Pulmonary artery endothelial cell (primary cell): ENCODE results near the gene SLC25A15. TPM values are rescaled to one million over a fixed set of nuclear protein-coding genes. Genes with fewer than 3 reads are reported as not detected.

Experiments used
- DNase-seq: peaks from one replicate; pipeline ENCODE4 v3.0.0-alpha.2; 2011; ENCODE audit warnings: low read depth, low spot score
- total RNA-seq: library from RNA; depleted of rRNA; stranded (reverse); fragments of >200 nt; gene quantifications from 2 replicates; pipeline ENCODE4 v1.2.3, GENCODE V29; 2014

The SLC25A15 gene
- 28.8 and 31.9 TPM in 2 replicates for total RNA-seq

GRCh38 chr13:40789275-40790153, at the start of gene SLC25A15:
Gene SLC25A15 (plus strand): TSS chr13:40789611. CDS start chr13:40793227, 3,616 bp downstream.
- DNase-seq = peak; percentile 60

- DNase-seq = no peak
Measured at GRCh38 chr13:40749327-40749726, 40.1 kb upstream of the SLC25A15 start.

GRCh38 chr13:40755082-40755700, 34.2 kb upstream of the SLC25A15 start:
- no peak for DNase-seq

DNA sequence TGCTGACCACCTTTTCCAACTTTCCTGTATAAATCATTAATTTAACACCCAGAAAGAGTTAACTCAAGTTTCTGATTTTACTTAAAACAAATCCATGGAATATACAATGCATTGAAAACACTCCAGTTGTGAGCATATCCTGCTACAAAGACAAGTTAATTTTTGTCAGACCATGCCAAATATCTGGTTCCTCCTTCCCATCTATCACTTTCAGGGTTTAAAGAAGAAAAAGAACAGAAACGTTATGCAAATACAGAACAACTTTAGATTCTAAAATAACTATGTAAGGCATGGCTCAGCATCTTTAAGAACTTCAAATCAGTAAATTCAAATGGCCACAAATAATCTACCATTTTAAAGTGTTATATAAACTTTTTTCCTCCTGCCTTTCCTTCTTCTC, 33.4 kb upstream of the SLC25A15 start:
- DNase-seq = no peak

GRCh38 chr13:40758811-40759210, 30.6 kb upstream of the SLC25A15 start:
- DNase-seq = no peak

DNA sequence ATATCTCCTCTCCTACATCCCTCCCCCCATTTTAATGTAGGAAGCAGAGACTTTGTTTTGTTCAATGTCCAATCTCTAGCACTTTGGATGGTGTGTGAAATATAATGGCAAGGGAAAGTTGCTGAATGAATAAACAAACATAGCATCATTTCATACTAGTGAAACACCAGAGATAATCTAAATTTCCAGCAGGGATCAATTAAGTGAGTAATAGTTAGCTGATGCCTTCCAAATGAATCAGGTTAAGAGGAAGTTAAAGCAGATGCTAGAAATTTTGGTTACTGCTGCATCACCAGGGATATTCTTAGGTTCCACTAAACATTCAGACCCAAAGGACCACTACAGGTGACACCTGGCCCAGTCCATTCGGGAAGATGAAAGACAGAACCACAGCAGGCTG, 26.6 kb upstream of the SLC25A15 start:
- no peak for DNase-seq

- DNase-seq = no peak
Measured at GRCh38 chr13:40764587-40765403, 24.6 kb upstream of the SLC25A15 start.

GRCh38 chr13:40765602-40766001, 23.8 kb upstream of the SLC25A15 start:
- DNase-seq = no peak

GRCh38 chr13:40769970-40770369, 19.4 kb upstream of the SLC25A15 start:
- DNase-seq = no peak

- DNase-seq = no peak
Measured at GRCh38 chr13:40770609-40770933, 18.8 kb upstream of the SLC25A15 start.

GRCh38 chr13:40770934-40771618, 18.3 kb upstream of the SLC25A15 start, which contains the start of gene MRPS31:
Gene MRPS31 (minus strand): TSS chr13:40771190. CDS start chr13:40771136, 54 bp downstream.
- peak; percentile 85 for DNase-seq

DNA sequence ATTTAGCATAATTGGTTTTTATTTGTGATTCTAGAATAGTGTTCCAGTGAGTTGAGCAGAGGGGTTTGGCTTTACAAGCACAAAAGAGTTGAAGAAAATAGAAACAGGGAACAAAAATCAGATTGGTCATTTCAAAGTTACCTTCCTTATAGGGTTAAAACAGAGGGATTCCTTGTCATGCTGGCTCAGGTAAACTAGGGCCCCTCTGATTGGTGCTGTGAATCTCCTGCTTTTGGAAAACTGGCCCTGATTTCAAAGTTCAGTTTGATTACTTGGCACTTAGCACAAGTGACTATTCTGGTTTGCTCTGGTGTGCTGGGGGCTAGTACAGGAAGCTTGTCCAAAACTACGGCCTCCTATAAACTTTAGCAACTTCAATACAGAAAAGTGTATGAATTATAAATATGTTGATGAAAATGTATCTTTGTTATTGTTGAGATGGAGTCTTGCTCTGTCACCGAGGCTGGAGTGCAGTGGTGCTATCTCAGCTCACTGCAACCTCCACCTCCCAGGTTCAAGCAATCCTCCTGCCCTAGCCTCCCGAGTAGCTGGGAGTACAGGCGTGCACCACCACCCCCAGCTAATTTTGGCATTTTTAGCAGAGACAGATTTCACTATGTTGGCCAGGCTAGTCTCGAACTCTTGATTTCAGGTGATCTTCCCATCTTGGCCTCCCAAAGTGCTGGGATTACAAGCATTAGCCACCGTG, 16.5 kb upstream of the SLC25A15 start:
- DNase-seq = no peak

GRCh38 chr13:40774672-40775071, 14.7 kb upstream of the SLC25A15 start:
- no peak for DNase-seq

DNA sequence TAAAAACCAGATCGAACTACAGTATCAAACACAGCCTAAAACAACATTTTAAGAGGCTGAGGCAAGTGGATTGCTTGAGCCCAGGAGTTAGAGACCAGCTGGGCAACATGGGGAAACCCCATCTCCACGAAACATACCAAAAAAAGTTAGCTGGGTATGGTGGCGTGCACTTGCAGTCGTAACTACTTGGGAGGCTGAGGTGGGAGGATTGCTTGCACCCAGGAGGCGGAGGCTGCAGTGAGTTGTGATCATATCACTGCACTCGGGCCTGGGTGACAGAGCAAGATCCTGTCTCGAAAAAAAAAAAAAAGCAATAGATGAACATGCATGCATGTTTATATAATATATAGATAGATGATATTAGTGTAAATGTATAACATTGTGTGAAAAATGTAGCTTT, 13.2 kb upstream of the SLC25A15 start:
- DNase-seq = no peak

GRCh38 chr13:40776681-40777165, 12.7 kb upstream of the SLC25A15 start:
- no peak for DNase-seq

- no peak for DNase-seq
Measured at GRCh38 chr13:40777166-40777808, 12.1 kb upstream of the SLC25A15 start.

- DNase-seq = no peak
Measured at GRCh38 chr13:40777809-40778175, 11.6 kb upstream of the SLC25A15 start.

DNA sequence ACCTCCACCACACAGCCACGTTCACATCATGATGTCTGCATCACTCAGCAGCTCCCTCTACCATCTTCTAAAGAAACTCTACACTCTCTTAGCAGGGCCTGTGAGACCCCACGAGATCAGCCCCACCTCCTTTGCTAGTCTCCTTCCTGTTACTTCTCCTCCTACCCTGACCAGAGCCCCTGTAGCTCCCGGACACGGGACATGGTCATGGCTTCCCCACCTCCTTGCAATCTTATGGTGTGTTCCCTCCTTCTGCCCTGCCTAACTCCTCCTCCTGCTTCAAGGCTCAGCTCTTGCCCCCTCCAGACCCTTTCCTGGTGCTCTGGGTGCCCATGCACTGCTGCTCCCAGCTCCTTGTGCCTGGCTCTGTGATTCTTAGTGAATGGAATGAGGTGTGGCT, 10.4 kb upstream of the SLC25A15 start:
- no peak for DNase-seq

DNA sequence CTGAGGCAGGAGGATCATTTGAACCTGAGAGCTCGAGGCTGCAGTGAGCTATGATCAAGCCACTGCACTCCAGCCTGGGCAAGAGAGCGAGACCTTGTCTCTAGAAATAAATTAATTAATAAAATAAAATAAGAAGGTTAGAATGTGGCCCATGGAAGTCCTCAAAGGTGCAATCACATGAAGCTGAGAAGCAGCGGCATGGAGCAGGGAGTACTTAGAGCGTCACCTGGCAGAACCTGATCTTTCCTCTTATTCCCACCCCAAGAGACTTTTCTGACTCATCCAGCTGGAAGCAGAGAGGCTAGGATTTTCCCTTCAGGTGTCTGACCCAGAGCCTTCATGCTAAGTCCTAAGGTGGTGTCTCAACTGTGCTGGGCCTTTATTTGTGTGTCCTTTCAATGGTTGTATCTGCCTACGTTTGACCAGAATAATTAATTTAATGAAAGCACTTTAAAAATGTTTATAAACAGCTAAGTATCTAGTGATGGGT, 9.6 kb upstream of the SLC25A15 start:
- DNase-seq = no peak

- no peak for DNase-seq
Measured at GRCh38 chr13:40780822-40781401, 8.5 kb upstream of the SLC25A15 start.
